Measurements from ENCODE around the gene MYMK. TPM values are rescaled to one million over a fixed set of nuclear protein-coding genes. Genes with fewer than 3 reads are reported as not detected.

Gene MYMK
- total and polyA plus RNA-seq, 8 donors = not detected

GRCh38 chr9:133483611-133484010 lies 41.1 kb downstream of the MYMK start:
- 87 to 92% (median 91%) methylated on average over 9 of the region's 9 CpGs for WGBS, 5 donors
- Histone ChIP-seq H3K27me3 (peaks cover 0 to 34% (median 0%) of the 10 kb centered on the region in 3 donors), H3K9me3 (no peaks in the 10 kb centered on the region), H3K36me3 (no peaks in the 10 kb centered on the region), H3K4me3 (no peak overlapping the region), H3K4me1 (peaks cover 17 to 30% (median 30%) of the 10 kb centered on the region in 4 donors), H3K27ac (no peak overlapping the region)
- intact Hi-C loops (cut with DNase I; ENCODE audit: low total_unique reads) = loop anchor here (10.0 kb wide), 1 partner anchor 299 kb away; no protein-coding TSS in a partner anchor
- DNase-seq = no peak
- TF ChIP-seq, protein P1, sequence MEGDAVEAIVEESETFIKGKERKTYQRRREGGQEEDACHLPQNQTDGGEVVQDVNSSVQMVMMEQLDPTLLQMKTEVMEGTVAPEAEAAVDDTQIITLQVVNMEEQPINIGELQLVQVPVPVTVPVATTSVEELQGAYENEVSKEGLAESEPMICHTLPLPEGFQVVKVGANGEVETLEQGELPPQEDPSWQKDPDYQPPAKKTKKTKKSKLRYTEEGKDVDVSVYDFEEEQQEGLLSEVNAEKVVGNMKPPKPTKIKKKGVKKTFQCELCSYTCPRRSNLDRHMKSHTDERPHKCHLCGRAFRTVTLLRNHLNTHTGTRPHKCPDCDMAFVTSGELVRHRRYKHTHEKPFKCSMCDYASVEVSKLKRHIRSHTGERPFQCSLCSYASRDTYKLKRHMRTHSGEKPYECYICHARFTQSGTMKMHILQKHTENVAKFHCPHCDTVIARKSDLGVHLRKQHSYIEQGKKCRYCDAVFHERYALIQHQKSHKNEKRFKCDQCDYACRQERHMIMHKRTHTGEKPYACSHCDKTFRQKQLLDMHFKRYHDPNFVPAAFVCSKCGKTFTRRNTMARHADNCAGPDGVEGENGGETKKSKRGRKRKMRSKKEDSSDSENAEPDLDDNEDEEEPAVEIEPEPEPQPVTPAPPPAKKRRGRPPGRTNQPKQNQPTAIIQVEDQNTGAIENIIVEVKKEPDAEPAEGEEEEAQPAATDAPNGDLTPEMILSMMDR (IDR thresholded peaks at IDR 0.05) = no peak
- no peak for TF ChIP-seq EP300 (IDR thresholded peaks at IDR 0.05)
- no peak for TF ChIP-seq POLR2AphosphoS5 (IDR thresholded peaks at IDR 0.05)
- no peak for TF ChIP-seq POLR2A (IDR thresholded peaks at IDR 0.05)

GRCh38 chr9:133478851-133479711 lies 45.7 kb downstream of the MYMK start, which contains the start of gene SLC2A6:
TSS of gene SLC2A6 (minus strand) at chr9:133479099. CDS start at chr9:133479059, 40 bp downstream.
- intact Hi-C loops (cut with DNase I; ENCODE audit: low total_unique reads) = no loop called here
- Histone ChIP-seq H3K27ac (peak within 1 kb of the TSS; percentile 47 to 77 (median 59)), H3K4me3 (peak within 1 kb of the TSS; percentile 54 to 64 (median 60)), H3K36me3 (peaks cover 0 to 23% (median 2%) of the 10 kb centered on the region in 4 donors), H3K4me1 (peaks cover 14 to 26% (median 22%) of the 10 kb centered on the region in 4 donors), H3K9me3 (no peaks in the 10 kb centered on the region), H3K27me3 (peaks cover 0 to 7% (median 0%) of the 10 kb centered on the region in 3 donors)
- TF ChIP-seq POLR2A (IDR thresholded peaks at IDR 0.05) (no peak), POLR2AphosphoS5 (IDR thresholded peaks at IDR 0.05) (peak in 2 of 3 donors; percentile 45 to 47), EP300 (IDR thresholded peaks at IDR 0.05) (no peak)
- TF ChIP-seq, protein P1 (IDR thresholded peaks at IDR 0.05) = no peak
- DNase-seq = peak; percentile 90 to 95
- WGBS, 5 donors = 0 to 2% (median 1%) methylated on average over 7 to 84 of the region's 84 CpGs

- Histone ChIP-seq H3K27ac (peak overlapping the region; percentile 47 to 77 (median 59)), H3K9me3 (no peaks in the 10 kb centered on the region), H3K4me1 (peaks cover 14 to 26% (median 22%) of the 10 kb centered on the region in 4 donors), H3K27me3 (peaks cover 0 to 7% (median 0%) of the 10 kb centered on the region in 3 donors), H3K4me3 (peak overlapping the region; percentile 54 to 64 (median 60)), H3K36me3 (peaks cover 0 to 23% (median 8%) of the 10 kb centered on the region in 4 donors)
- WGBS, 5 donors = 16 to 38% (median 32%) methylated on average over 6 to 17 of the region's 17 CpGs
- TF ChIP-seq POLR2AphosphoS5 (IDR thresholded peaks at IDR 0.05) (no peak), EP300 (IDR thresholded peaks at IDR 0.05) (no peak), POLR2A (IDR thresholded peaks at IDR 0.05) (no peak)
- TF ChIP-seq, protein P1 (IDR thresholded peaks at IDR 0.05) = no peak
- intact Hi-C loops (cut with DNase I; ENCODE audit: low total_unique reads) = no loop called here
- no peak for DNase-seq
Observed at GRCh38 chr9:133477992-133478850, 46.5 kb downstream of the MYMK start.

- Histone ChIP-seq H3K36me3 (peaks cover 0 to 23% (median 8%) of the 10 kb centered on the region in 4 donors), H3K27me3 (peaks cover 0 to 7% (median 0%) of the 10 kb centered on the region in 3 donors), H3K27ac (no peak overlapping the region), H3K9me3 (no peaks in the 10 kb centered on the region), H3K4me1 (peaks cover 14 to 26% (median 22%) of the 10 kb centered on the region in 4 donors), H3K4me3 (no peak overlapping the region)
- 90 to 94% (median 92%) methylated on average over 4 of the region's 4 CpGs for WGBS, 5 donors
- DNase-seq = no peak
- intact Hi-C loops (cut with DNase I; ENCODE audit: low total_unique reads) = no loop called here
- TF ChIP-seq POLR2AphosphoS5 (IDR thresholded peaks at IDR 0.05) = no peak
- no peak for TF ChIP-seq POLR2A (IDR thresholded peaks at IDR 0.05)
Observed at GRCh38 chr9:133477461-133477860, 47.3 kb downstream of the MYMK start.

Data from stomach (tissue), 9 donors.